Fibroblast of lung (primary cell): Measurements from ENCODE around the gene SPRED2. TPM values are rescaled to one million over a fixed set of nuclear protein-coding genes. Genes with fewer than 3 reads are reported as not detected.
"Not testable (repeated sequence)": the region's sequence is repeated elsewhere in the genome, so short reads cannot be mapped to it uniquely, and the experiment has no call there.

ENCODE experiments used
- DNase-seq, 2 donors: peaks; one replicate each; pipeline versions ENCODE4 v3.0.0 to v3.0.0-alpha.2; 2010; ENCODE audit warnings: low read depth in 2 of 2
- H2AFZ ChIP-seq: 2 replicates; pipeline ENCODE4 v1.5.1; 2012; ENCODE audit warnings: low read length, control low read depth, inconsistent platforms
- H3K27ac ChIP-seq: 2 replicates; pipeline ENCODE4 v1.5.1; 2011; ENCODE audit warnings: low read length, control low read depth; ENCODE audit not compliant: insufficient read depth
- H3K27me3 ChIP-seq: 2 replicates; pipeline ENCODE4 v1.5.1; 2011; ENCODE audit warnings: mild to moderate bottlenecking, low read length; ENCODE audit not compliant: control insufficient read depth, insufficient read depth
- H3K36me3 ChIP-seq: 2 replicates; pipeline ENCODE4 v1.5.1; 2011; ENCODE audit warnings: low read length; ENCODE audit not compliant: control insufficient read depth, insufficient read depth
- H3K4me1 ChIP-seq: 2 replicates; pipeline ENCODE4 v1.5.1; 2011; ENCODE audit warnings: low read length; ENCODE audit not compliant: control insufficient read depth, insufficient read depth; ENCODE audit errors: extremely low read depth
- H3K4me2 ChIP-seq: 2 replicates; pipeline ENCODE4 v1.5.1; 2011; ENCODE audit warnings: low read length, control low read depth; ENCODE audit not compliant: insufficient read depth; ENCODE audit errors: extremely low read depth
- H3K4me3 ChIP-seq, 4 experiments: fragments of 200-600 bp in 1 of 4; sonication (generic) in 1 of 4; replicated peaks in 1 of 4; 2 replicates each; pipeline ENCODE4 v1.5.1; 2011 to 2016; ENCODE audit warnings: low read length in 4 of 4, low read depth in 3 of 4, mild to moderate bottlenecking in 3 of 4, control low read depth in 2 of 4, inconsistent platforms in 1 of 4, mixed read lengths in 1 of 4; ENCODE audit not compliant: insufficient read depth in 1 of 4; ENCODE audit errors: control extremely low read depth in 1 of 4
- H3K79me2 ChIP-seq: 2 replicates; pipeline ENCODE4 v1.5.1; 2012; ENCODE audit warnings: mild to moderate bottlenecking, low read length, inconsistent platforms; ENCODE audit not compliant: control insufficient read depth, insufficient read depth
- H3K9ac ChIP-seq: 2 replicates; pipeline ENCODE4 v1.5.1; 2011; ENCODE audit warnings: mild to moderate bottlenecking, low read length, control low read depth; ENCODE audit not compliant: insufficient read depth
- H3K9me3 ChIP-seq: 2 replicates; pipeline ENCODE4 v1.5.1; 2012; ENCODE audit warnings: low read depth, low read length; ENCODE audit not compliant: control insufficient read depth, insufficient read depth
- H4K20me1 ChIP-seq: 2 replicates; pipeline ENCODE4 v1.5.1; 2011; ENCODE audit warnings: low read length; ENCODE audit not compliant: control insufficient read depth, insufficient read depth; ENCODE audit errors: extremely low read depth
- CTCF ChIP-seq, 2 donors: IDR thresholded peaks in 1 of 2; conservative IDR thresholded peaks in 1 of 2; 1 replicate in 1 of 2; 2 replicates in 1 of 2; pipeline ENCODE4 v1.5.1; 2011 to 2012; ENCODE audit warnings: low read length in 2 of 2, control low read depth in 1 of 2, inconsistent platforms in 1 of 2, low read depth in 1 of 2, mild to moderate bottlenecking in 1 of 2
- EZH2 ChIP-seq: IDR thresholded peaks from 2 replicates; pipeline ENCODE4 v1.5.1; 2012; ENCODE audit warnings: low read length, control low read depth, mild to moderate bottlenecking; ENCODE audit errors: missing control alignments
- polyA plus RNA-seq, 2 donors: library from polyadenylated mRNA; depleted of rRNA in 1 of 2; stranded (reverse) in 1 of 2; unstranded in 1 of 2; fragments of >200 nt; gene quantifications; 2 replicates each; pipeline ENCODE4 v1.2.1, GENCODE V29; 2011 to 2012; ENCODE audit warnings: missing spikeins in 1 of 2
- total RNA-seq: library from RNA; depleted of rRNA; stranded (reverse); fragments of >200 nt; gene quantifications from 2 replicates; pipeline ENCODE4 v1.2.1, GENCODE V29; 2014

The SPRED2 gene
- total and polyA plus RNA-seq, 2 donors (not counting 1 experiment from before 2014, with no cell fraction given), result 9.4 to 26.1 TPM

- H3K9ac ChIP-seq, H2AFZ ChIP-seq, H3K27me3 ChIP-seq, H3K9me3 ChIP-seq, DNase-seq, H3K27ac ChIP-seq, H4K20me1 ChIP-seq, H3K4me3 ChIP-seq, H3K4me1 ChIP-seq, H3K79me2 ChIP-seq, H3K4me2 ChIP-seq, H3K36me3 ChIP-seq: not testable (repeated sequence)
Observed at GRCh38 chr2:65337915-65338314, 94.5 kb downstream of the SPRED2 start.

GRCh38 chr2:65334714-65335113 is 97.7 kb downstream of the SPRED2 start:
- no peak overlapping the region for H2AFZ ChIP-seq
- H3K27ac ChIP-seq, result no peak overlapping the region
- H3K79me2 ChIP-seq, result no peaks in the 10 kb centered on the region
- no peak for TF ChIP-seq EZH2
- TF ChIP-seq CTCF (conservative IDR thresholded peaks at IDR 0.05 in 1 of 2, IDR thresholded peaks at IDR 0.05 in 1 of 2; ENCODE audit: low read depth in 1 of 2, low read length in 2 of 2), result no peak
- no peak overlapping the region for H3K9ac ChIP-seq
- no peak overlapping the region for H3K4me3 ChIP-seq
- no peaks in the 10 kb centered on the region for H4K20me1 ChIP-seq
- peaks cover 11% of the 10 kb centered on the region for H3K36me3 ChIP-seq
- H3K4me2 ChIP-seq, result no peak overlapping the region
- no peaks in the 10 kb centered on the region for H3K27me3 ChIP-seq
- no peaks in the 10 kb centered on the region for H3K9me3 ChIP-seq
- DNase-seq, result no peak
- H3K4me1 ChIP-seq, result no peaks in the 10 kb centered on the region

- no peak for TF ChIP-seq EZH2
- TF ChIP-seq CTCF (conservative IDR thresholded peaks at IDR 0.05 in 1 of 2, IDR thresholded peaks at IDR 0.05 in 1 of 2; ENCODE audit: low read depth in 1 of 2, low read length in 2 of 2), result no peak
- Histone ChIP-seq H3K4me1 (no peaks in the 10 kb centered on the region), H3K4me2 (no peak overlapping the region), H2AFZ (no peak overlapping the region), H3K27ac (no peak overlapping the region), H3K27me3 (no peaks in the 10 kb centered on the region), H3K9me3 (no peaks in the 10 kb centered on the region), H3K4me3 (no peak overlapping the region), H4K20me1 (no peaks in the 10 kb centered on the region), H3K79me2 (no peaks in the 10 kb centered on the region), H3K9ac (no peak overlapping the region), H3K36me3 (peaks cover 13% of the 10 kb centered on the region)
- DNase-seq, result peak; percentile 18 to 53
Observed at GRCh38 chr2:65331336-65332025, 100.9 kb downstream of the SPRED2 start.
